Astrocyte of the hippocampus (primary cell): Measurements from ENCODE around the gene PDXDC1.
"Not testable (repeated sequence)": the region's sequence is repeated elsewhere in the genome, so short reads cannot be mapped to it uniquely, and the experiment has no call there.

ENCODE experiments used
- DNase-seq: peaks from one replicate; pipeline ENCODE4 v3.0.0; 2011; ENCODE audit warnings: low read depth, low spot score

The PDXDC1 gene

GRCh38 chr16:15037003-15037402 is 62.2 kb downstream of the PDXDC1 start:
- no peak for DNase-seq

DNA sequence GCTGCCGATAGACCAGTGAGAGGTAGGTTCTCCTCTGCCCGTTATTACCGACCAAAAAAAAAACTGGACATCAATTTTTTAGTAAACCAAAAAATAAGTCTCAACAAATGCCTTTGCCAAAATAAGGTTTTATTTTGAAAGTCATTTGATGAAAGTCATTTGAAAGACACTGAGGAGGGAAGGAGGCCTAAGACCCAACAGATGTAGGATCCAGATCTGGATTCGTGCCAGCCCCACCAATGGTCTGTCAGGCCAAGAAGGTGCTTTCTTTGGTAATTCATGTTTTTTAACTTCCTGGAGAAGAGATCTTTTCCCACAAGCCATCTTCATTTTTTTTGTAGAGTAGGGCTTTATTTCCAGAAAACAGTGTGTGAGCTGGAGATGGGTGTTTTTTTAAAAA is 62.9 kb downstream of the PDXDC1 start:
- DNase-seq = no peak

- DNase-seq = no peak
Measured at GRCh38 chr16:15038689-15039088, 63.9 kb downstream of the PDXDC1 start.

DNA sequence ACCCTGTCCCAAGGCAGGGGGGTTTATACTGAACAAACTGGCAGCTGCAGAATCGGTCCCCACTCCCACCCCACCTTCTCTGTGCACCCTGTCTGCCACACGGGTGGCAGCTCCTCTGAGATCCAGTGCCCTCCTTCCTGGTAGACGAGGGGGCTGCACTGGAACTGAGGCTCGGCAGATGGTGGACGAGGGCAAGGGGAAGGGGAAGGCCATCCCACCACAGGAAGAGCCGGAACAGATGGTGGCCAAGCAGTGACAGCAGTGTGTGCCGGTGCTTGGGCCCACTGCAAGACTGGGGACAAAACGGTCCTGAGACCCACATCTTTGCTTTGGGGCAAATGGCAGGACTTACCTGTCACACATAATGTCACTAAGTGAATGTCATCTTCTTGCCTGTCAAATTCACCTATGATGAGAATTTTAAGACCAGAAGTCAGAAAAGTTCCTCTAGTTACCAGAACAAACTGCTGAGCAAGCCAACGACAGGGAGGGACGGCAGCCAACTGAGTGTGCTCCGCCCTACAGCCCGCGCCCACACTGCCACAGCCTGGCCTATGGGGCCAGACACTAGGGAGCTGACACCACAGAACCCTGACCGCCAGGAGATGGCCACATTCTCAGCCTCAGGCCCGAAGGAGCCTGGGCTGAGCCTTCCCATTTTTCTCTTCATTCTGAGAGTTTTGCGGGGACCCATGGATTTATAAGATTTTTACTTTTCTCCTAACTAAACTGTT is 66.6 kb downstream of the PDXDC1 start:
- peak; percentile 45 for DNase-seq

GRCh38 chr16:15043344-15043743 is 68.5 kb downstream of the PDXDC1 start:
- DNase-seq = no peak

GRCh38 chr16:15044286-15044685 is 69.5 kb downstream of the PDXDC1 start:
- DNase-seq = no peak

GRCh38 chr16:15045270-15045669 is 70.4 kb downstream of the PDXDC1 start:
- not testable (repeated sequence) for DNase-seq

DNA sequence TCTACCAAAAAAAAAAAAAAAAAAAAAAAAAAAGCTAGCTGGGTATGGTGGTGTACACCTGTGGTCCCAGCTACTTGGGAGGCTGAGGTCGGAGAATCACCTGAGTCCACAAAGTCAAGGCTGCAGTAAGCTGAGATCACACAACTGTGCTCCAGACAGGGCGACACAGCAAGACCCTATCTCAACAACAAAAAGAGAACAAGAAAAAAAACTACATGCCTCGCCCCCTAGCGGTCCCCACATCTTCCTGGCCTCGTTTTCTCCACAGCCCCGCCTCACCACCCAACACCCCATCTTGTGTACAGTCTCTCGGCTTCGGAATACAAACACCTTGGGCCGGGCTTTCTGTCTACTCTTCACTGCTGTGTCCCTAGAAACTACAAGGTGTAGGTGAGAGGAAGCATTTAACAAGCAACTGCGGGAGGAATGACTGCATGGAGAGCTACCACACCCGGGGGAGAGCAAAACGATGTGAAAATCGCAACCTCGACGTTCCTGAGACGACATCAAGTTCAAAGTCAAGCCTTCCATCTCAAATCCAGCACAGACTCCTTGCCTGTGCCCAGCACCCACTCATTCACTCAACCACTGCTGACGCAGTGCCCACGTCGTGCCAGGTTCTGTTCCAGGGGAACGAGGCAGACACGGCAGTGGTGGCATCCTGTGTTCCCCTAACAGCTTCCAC is 72.0 kb downstream of the PDXDC1 start:
- no peak for DNase-seq

DNA sequence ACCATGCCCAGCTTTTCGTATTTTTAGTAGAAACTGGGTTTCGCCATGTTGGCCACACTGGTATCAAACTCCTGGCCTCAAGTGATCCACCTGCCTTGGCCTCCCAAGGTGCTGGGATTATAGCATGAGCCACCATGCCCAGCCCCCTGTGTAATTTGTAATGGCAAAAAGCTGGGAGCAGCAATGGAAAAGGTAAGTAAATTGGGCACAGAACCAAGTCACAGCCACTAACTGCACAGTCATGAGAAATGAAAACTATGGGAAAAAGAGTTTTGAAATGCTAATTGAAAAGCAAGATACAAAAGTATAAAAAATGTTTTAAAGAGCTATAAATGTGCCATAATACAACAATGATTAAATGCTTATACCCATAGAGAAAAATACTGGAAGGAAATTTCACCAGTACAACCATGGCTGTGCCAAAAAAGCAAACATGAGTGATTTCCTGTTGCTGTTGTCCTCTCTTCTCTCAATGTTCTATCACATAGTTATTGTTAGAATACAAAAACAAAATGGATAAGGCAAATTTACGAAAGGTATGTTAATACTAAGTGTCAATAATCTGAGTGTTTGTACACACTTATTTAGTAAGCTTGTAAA is 74.9 kb downstream of the PDXDC1 start:
- DNase-seq = no peak

DNA sequence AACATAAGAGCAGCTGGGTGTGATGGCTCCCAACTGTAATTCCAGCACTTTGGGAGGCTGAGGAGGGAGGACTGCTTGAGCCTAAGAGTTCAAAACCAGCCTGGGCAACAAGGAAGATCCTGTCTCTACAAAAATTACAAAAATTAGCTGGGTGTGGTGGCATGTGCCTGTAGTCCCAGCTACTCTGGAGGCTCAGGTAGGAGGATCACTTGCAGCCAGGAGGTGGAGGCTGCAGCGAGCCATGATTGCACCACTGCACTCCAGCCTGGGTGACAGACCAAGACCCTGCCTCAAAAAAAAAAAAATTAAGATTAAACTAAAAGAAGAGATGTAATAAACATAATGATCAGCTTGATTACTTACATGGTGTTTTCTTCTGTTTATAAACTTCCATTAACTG is 75.6 kb downstream of the PDXDC1 start:
- not testable (repeated sequence) for DNase-seq

DNA sequence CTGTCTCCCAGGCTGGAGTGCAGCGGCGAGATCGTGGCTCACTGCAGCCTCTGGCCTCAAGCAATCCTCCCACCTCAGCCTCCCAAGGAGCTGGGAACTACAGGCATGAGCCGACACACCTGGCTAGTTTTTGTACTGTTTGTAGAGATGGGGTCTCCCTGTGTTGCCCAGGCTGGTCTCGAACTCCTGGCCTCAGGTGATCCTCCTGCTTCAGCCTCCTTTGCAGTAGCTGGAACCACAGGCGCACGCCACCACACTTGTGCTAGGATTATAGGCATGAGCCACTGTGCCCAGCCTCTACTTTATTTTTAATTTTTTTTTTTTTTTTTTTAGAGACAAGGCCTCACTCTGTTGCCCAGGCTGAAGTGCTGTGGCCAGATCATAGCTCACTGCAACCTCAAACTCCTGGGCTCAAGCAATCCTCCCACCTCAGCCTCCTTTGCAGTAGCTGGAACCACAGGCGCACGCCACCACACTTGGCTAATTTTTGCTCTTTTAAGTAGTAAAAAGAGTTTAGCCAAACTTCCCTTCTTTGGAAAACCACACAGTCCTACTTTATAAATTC is 76.6 kb downstream of the PDXDC1 start:
- no peak for DNase-seq

GRCh38 chr16:15052747-15053476 is 78.1 kb downstream of the PDXDC1 start:
- DNase-seq = no peak

DNA sequence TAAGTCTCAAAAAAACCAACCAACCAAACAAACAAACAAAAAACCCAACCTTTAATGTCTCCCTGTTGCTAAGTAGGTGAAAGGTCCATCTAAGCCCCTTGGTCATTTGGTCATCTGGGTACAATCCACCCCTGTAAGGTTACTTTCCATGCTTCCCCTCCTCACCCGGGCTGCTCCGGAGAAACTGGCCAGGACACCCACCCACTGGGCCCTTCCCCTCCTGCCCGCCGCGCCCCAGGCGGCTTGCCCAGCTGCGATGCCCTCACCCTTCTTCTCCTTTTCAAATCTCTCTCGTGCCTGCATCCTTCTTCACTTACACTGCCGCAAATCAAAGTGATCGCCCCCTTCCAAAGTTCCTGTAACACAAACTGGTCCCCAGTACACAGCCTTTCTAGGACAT is 79.1 kb downstream of the PDXDC1 start:
- DNase-seq = no peak

- DNase-seq = no peak
Measured at GRCh38 chr16:15054357-15055140, 79.7 kb downstream of the PDXDC1 start.

DNA sequence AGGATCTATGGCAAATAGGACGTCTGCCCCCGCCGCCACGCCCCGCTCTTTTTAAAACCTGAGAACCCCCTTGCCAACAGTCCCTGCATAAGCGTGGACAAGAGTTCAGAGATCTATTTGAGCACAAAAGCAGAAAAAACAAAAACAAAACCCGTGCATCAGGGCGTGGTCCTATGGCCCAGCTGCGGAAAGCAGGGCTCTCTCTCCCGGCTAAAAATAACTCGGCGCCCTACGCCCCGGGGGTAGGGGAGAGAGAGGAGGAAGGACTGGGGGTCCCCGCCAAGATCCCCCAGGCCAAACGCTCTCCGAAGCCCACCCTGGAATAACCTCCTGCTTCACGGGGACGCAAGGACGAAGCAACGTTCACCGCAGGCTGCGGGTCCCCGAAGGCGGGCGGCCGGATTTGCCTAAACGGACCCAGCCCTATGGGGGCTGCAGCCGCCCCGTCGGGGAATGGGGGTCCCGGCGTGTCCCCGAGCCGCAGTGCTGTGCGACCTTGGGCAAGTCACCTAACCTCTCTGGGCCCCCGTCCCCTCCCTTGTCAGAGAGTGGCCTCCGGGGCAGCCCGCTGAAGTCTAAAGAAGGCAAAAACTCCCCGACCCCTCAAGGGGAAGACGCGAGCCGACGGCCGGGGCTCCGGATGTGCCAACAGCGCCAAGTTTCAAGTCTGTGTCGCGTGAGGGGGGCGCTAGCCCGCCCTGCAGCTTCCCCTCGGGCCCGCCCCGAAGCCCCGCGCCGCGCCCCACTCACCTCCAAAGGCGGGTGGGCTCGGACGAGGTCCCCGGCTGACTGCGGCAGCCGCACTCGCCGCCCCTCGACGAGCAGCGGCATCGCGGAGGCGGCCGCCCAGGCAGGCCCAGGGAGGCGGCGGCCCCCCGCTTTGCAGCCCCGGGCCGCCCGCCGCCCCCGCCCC is 80.6 kb downstream of the PDXDC1 start:
- DNase-seq = peak; percentile 28

- DNase-seq = no peak
Measured at GRCh38 chr16:15057681-15058417, 83.0 kb downstream of the PDXDC1 start.

GRCh38 chr16:15059324-15059723 is 84.5 kb downstream of the PDXDC1 start:
- DNase-seq = no peak

- not testable (repeated sequence) for DNase-seq
Measured at GRCh38 chr16:15062085-15062810, 87.4 kb downstream of the PDXDC1 start.

GRCh38 chr16:15065961-15066360 is 91.1 kb downstream of the PDXDC1 start:
- DNase-seq = not testable (repeated sequence)
